ENCODE data around the gene HIVEP3.

DNA sequence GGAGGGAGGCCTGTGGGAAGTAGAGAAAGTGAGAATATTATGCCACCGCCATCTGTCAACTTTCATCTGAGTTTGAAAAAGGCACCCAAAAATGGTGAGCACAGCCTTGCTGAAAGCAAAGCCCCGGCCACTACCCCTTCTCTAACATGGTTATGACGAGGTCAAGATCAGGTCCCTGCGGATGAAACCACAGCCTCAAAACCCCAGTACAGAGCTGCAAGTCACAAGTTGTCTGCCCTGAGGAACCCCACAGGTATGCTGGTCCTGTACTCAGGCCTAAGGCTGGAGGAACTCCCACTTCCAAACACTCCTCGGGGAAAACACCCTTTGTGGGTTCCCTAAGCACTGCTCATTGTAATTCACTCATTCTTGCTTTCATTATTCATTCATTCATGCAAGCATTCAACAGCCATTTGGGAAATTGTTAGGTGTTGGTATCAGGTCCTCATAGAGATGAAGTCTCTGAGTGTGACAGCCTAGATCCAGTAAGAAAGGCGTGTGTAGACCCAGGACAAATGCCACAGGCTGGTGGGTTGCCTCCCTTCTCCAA, 217.7 kb downstream of the HIVEP3 start:
- TF ChIP-seq, protein P1, sequence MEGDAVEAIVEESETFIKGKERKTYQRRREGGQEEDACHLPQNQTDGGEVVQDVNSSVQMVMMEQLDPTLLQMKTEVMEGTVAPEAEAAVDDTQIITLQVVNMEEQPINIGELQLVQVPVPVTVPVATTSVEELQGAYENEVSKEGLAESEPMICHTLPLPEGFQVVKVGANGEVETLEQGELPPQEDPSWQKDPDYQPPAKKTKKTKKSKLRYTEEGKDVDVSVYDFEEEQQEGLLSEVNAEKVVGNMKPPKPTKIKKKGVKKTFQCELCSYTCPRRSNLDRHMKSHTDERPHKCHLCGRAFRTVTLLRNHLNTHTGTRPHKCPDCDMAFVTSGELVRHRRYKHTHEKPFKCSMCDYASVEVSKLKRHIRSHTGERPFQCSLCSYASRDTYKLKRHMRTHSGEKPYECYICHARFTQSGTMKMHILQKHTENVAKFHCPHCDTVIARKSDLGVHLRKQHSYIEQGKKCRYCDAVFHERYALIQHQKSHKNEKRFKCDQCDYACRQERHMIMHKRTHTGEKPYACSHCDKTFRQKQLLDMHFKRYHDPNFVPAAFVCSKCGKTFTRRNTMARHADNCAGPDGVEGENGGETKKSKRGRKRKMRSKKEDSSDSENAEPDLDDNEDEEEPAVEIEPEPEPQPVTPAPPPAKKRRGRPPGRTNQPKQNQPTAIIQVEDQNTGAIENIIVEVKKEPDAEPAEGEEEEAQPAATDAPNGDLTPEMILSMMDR (IDR thresholded peaks at IDR 0.05; ENCODE audit: borderline replicate concordance, extremely low read depth, low read length, poor library complexity, severe bottlenecking): no peak
- no peak for TF ChIP-seq EZH2 (IDR thresholded peaks at IDR 0.05; ENCODE audit: borderline replicate concordance, low read depth, low read length, severe bottlenecking)

All from DND-41 (cell line).